Prostate gland (tissue), 2 donors: ENCODE measurements around the gene PLA2G4F. TPM values are rescaled to one million over a fixed set of nuclear protein-coding genes. Genes with fewer than 3 reads are reported as not detected.
"Not testable (repeated sequence)": the region's sequence is repeated elsewhere in the genome, so short reads cannot be mapped to it uniquely, and the experiment has no call there.

Source experiments
- DNase-seq: peaks from one replicate; pipeline ENCODE4 v3.0.0-alpha.2; 2019; ENCODE audit warnings: low spot score
- H3K27ac ChIP-seq, 2 donors: fragments of 200-600 bp; sonication (generic); 2 replicates each; pipeline ENCODE4 v1.5.1; 2017 to 2019
- H3K27me3 ChIP-seq: fragments of 200-600 bp; sonication (generic); replicated peaks from 2 replicates; pipeline ENCODE4 v1.5.1; 2019; ENCODE audit not compliant: insufficient read depth
- H3K36me3 ChIP-seq, 2 donors: fragments of 200-600 bp; sonication (generic); 1 replicate in 1 of 2; 2 replicates in 1 of 2; pipeline versions ENCODE4 v1.5.1 to v1.8.1; 2017 to 2019
- H3K4me1 ChIP-seq: fragments of 200-600 bp; sonication (generic); replicated peaks from 2 replicates; pipeline ENCODE4 v1.5.1; 2019
- H3K4me3 ChIP-seq, 2 donors: fragments of 200-600 bp; sonication (generic); 2 replicates each; pipeline ENCODE4 v1.5.1; 2017 to 2019
- H3K9me3 ChIP-seq: fragments of 200-600 bp; sonication (generic); 2 replicates; pipeline ENCODE4 v1.5.1; 2017
- CTCF ChIP-seq, 4 experiments: fragments of 200-600 bp in 2 of 4; fragments of 450-650 bp in 2 of 4; sonication (generic) in 2 of 4; IDR thresholded peaks; 1 replicate in 3 of 4; 2 replicates in 1 of 4; pipeline ENCODE4 v1.5.1; 2016 to 2019; ENCODE audit warnings: antibody characterized with exemption in 4 of 4, mild to moderate bottlenecking in 2 of 4, moderate library complexity in 2 of 4
- POLR2A ChIP-seq: fragments of 450-650 bp; IDR thresholded peaks from one replicate; pipeline ENCODE4 v1.6.1; 2016; ENCODE audit warnings: antibody characterized with exemption, mild to moderate bottlenecking
- POLR2AphosphoS5 ChIP-seq: sonication (generic); formaldehyde crosslinking; IDR thresholded peaks from one replicate; pipeline ENCODE4 v1.6.1; 2017; ENCODE audit warnings: antibody characterized with exemption
- WGBS: methylation state at CpG from one replicate; pipeline ENCODE4 v1.1.5; 2018; 5-methylcytosine and 5-hydroxymethylcytosine counted together
- intact Hi-C: fragments of 100-400 bp; cut with DNase I; formaldehyde crosslinking; loops from one replicate; pipeline ENCODE4 v1.14.2; 2022
- total RNA-seq, 2 donors: library from RNA; depleted of rRNA; stranded (reverse); fragments of >200 nt; gene quantifications; one replicate each; pipeline ENCODE4 v1.1.0, GENCODE V29; 2016

Gene PLA2G4F
- total RNA-seq, 2 donors from 2014 or later, result 16.0 to 36.9 TPM

- H3K36me3 ChIP-seq, result no peaks in the 10 kb centered on the region
- no peaks in the 10 kb centered on the region for H3K27me3 ChIP-seq
- WGBS, result 42% methylated on average over 4 of the region's 6 CpGs
- TF ChIP-seq POLR2AphosphoS5, result no peak
- TF ChIP-seq CTCF (IDR thresholded peaks at IDR 0.05), result peak in 1 of 4 experiments; percentile 24
- H3K9me3 ChIP-seq, result no peaks in the 10 kb centered on the region
- H3K4me1 ChIP-seq, result no peaks in the 10 kb centered on the region
- intact Hi-C loops, result no loop called here
- H3K27ac ChIP-seq, result peak within 1 kb of the TSS in 1 of 2 donors; percentile 9
- DNase-seq, result no peak
- no peak within 1 kb of the TSS for H3K4me3 ChIP-seq
Measured at GRCh38 chr15:42094512-42094963, 61.9 kb downstream of the PLA2G4F start, which contains the start of gene PLA2G4D. Gene PLA2G4D (minus strand): TSS chr15:42094562. CDS start chr15:42094459, 103 bp downstream.

- intact Hi-C loops, result no loop called here
- no peaks in the 10 kb centered on the region for H3K9me3 ChIP-seq
- no peaks in the 10 kb centered on the region for H3K27me3 ChIP-seq
- WGBS, result 69% methylated on average over 7 of the region's 7 CpGs
- DNase-seq, result no peak
- no peak overlapping the region for H3K4me3 ChIP-seq
- H3K36me3 ChIP-seq, result no peaks in the 10 kb centered on the region
- TF ChIP-seq CTCF (IDR thresholded peaks at IDR 0.05) (no peak), POLR2A (no peak), POLR2AphosphoS5 (no peak)
- H3K27ac ChIP-seq, result no peak overlapping the region
- H3K4me1 ChIP-seq, result no peaks in the 10 kb centered on the region
Measured at GRCh38 chr15:42093966-42094365, 62.5 kb downstream of the PLA2G4F start.

GRCh38 chr15:42092398-42093318 is 63.8 kb downstream of the PLA2G4F start:
- WGBS, result 43% methylated on average over 21 of the region's 21 CpGs
- intact Hi-C loops, result no loop called here
- no peaks in the 10 kb centered on the region for H3K27me3 ChIP-seq
- H3K4me1 ChIP-seq, result no peaks in the 10 kb centered on the region
- no peaks in the 10 kb centered on the region for H3K36me3 ChIP-seq
- peak overlapping the region in 1 of 2 donors; percentile 9 for H3K27ac ChIP-seq
- TF ChIP-seq POLR2A, result no peak
- TF ChIP-seq POLR2AphosphoS5, result peak; percentile 73
- no peak for TF ChIP-seq CTCF (IDR thresholded peaks at IDR 0.05)
- H3K9me3 ChIP-seq, result no peaks in the 10 kb centered on the region
- H3K4me3 ChIP-seq, result no peak overlapping the region
- peak; percentile 73 for DNase-seq

- H3K36me3 ChIP-seq, intact Hi-C loops, H3K27me3 ChIP-seq, H3K4me3 ChIP-seq, DNase-seq, H3K4me1 ChIP-seq, H3K27ac ChIP-seq, H3K9me3 ChIP-seq: not testable (repeated sequence)
- 83% methylated on average over 14 of the region's 14 CpGs for WGBS
Measured at GRCh38 chr15:42091753-42092397, 64.6 kb downstream of the PLA2G4F start.

GRCh38 chr15:42090781-42091180 is 65.7 kb downstream of the PLA2G4F start:
- Histone ChIP-seq H3K4me1 (no peaks in the 10 kb centered on the region), H3K27me3 (no peaks in the 10 kb centered on the region), H3K36me3 (no peaks in the 10 kb centered on the region), H3K4me3 (no peak overlapping the region), H3K9me3 (no peaks in the 10 kb centered on the region), H3K27ac (no peak overlapping the region)
- no peak for DNase-seq
- WGBS, result 73% methylated on average over 9 of the region's 9 CpGs
- TF ChIP-seq POLR2AphosphoS5, result no peak
- TF ChIP-seq CTCF (IDR thresholded peaks at IDR 0.05), result no peak
- no peak for TF ChIP-seq POLR2A
- intact Hi-C loops, result no loop called here
